Endothelial cell of umbilical vein (primary cell): ENCODE measurements around the gene ZNF438. TPM values are rescaled to one million over a fixed set of nuclear protein-coding genes. Genes with fewer than 3 reads are reported as not detected.

ENCODE experiments used
- BruUV-seq: library from RNA; stranded (reverse); fragments of 400-500 nt; replicated peaks from 2 replicates; lab custom pipeline; 2021; lab: Mats Ljungman, UMichigan
- CTCF ChIA-PET: fragments of 300-600, 350-600 bp; sonication (Branson Sonifier 250); formaldehyde crosslinking; loops from one replicate; lab custom pipeline; 2021; ENCODE audit warnings: antibody characterized with exemption, inconsistent platforms; lab: Charles Lee
- POLR2A ChIA-PET: fragments of 300-600, 350-600 bp; sonication (Branson Sonifier 250); formaldehyde crosslinking; loops from one replicate; lab custom pipeline; 2021; ENCODE audit warnings: antibody characterized with exemption, inconsistent platforms; lab: Charles Lee
- DNase-seq: peaks from one replicate; pipeline ENCODE4 v3.0.0-alpha.2; 2011; ENCODE audit warnings: low read depth, low spot score
- FAIRE-seq: peaks from 2 replicates; lab custom pipeline; 2011; peaks lifted over from hg19 to GRCh38; lab: Jason Lieb, UNC
- H2AFZ ChIP-seq: 2 replicates; pipeline ENCODE4 v1.6.0; 2012; ENCODE audit warnings: low read depth, low read length, control low read depth, inconsistent platforms
- H3K27ac ChIP-seq: 2 replicates; pipeline ENCODE4 v1.5.1; 2011; ENCODE audit warnings: low read depth, mild to moderate bottlenecking, control low read depth, low read length, moderate library complexity; ENCODE audit not compliant: insufficient read depth
- H3K27me3 ChIP-seq, 2 experiments: 2 replicates each; pipeline versions ENCODE4 v1.6.0 to v1.6.1; 2011; ENCODE audit warnings: low read length in 2 of 2, mixed read lengths in 1 of 2; ENCODE audit not compliant: control insufficient read depth in 2 of 2, insufficient read depth in 2 of 2
- H3K36me3 ChIP-seq, 2 experiments: 2 replicates in 1 of 2; 3 replicates in 1 of 2; pipeline ENCODE4 v1.5.1; 2011; ENCODE audit warnings: low read length in 2 of 2, mild to moderate bottlenecking in 1 of 2, moderate library complexity in 1 of 2; ENCODE audit not compliant: control insufficient read depth in 2 of 2, insufficient read depth in 2 of 2; ENCODE audit errors: extremely low read depth in 1 of 2
- H3K4me1 ChIP-seq: 3 replicates; pipeline ENCODE4 v1.5.1; 2011; ENCODE audit warnings: mild to moderate bottlenecking, low read length; ENCODE audit not compliant: control insufficient read depth, insufficient read depth; ENCODE audit errors: extremely low read depth
- H3K4me2 ChIP-seq: 2 replicates; pipeline ENCODE4 v1.6.1; 2011; ENCODE audit warnings: low read length, control low read depth, mixed read lengths; ENCODE audit not compliant: insufficient read depth
- H3K4me3 ChIP-seq, 3 experiments: fragments of 200-600 bp in 1 of 3; sonication (generic), shearing (Covaris generic) in 1 of 3; replicated peaks in 1 of 3; 2 replicates each; pipeline ENCODE4 v1.5.1; 2011 to 2016; ENCODE audit warnings: control low read depth in 3 of 3, low read length in 3 of 3, mild to moderate bottlenecking in 2 of 3, inconsistent platforms in 1 of 3, low read depth in 1 of 3, moderate library complexity in 1 of 3; ENCODE audit not compliant: insufficient read depth in 1 of 3
- H3K79me2 ChIP-seq: 2 replicates; pipeline ENCODE4 v1.6.0; 2012; ENCODE audit warnings: low read length, inconsistent platforms; ENCODE audit not compliant: control insufficient read depth, insufficient read depth
- H3K9ac ChIP-seq: replicated peaks from 2 replicates; pipeline ENCODE3; 2011; ENCODE audit warnings: low read length, control low read depth; ENCODE audit not compliant: insufficient read depth; ENCODE audit errors: extremely low read depth
- H3K9me1 ChIP-seq: replicated peaks from 3 replicates; pipeline ENCODE4 v1.6.0; 2011; ENCODE audit warnings: mild to moderate bottlenecking, low read length; ENCODE audit not compliant: control insufficient read depth, insufficient read depth; ENCODE audit errors: extremely low read depth
- H3K9me3 ChIP-seq: replicated peaks from 2 replicates; pipeline ENCODE4 v1.5.1; 2012; ENCODE audit warnings: low read length, inconsistent platforms; ENCODE audit not compliant: control insufficient read depth, insufficient read depth
- H4K20me1 ChIP-seq: replicated peaks from 2 replicates; pipeline ENCODE3; 2011; ENCODE audit warnings: mild to moderate bottlenecking, low read length; ENCODE audit not compliant: control insufficient read depth, insufficient read depth; ENCODE audit errors: extremely low read depth
- CTCF ChIP-seq, 2 donors: IDR thresholded peaks; 1 replicate in 1 of 2; 2 replicates in 1 of 2; pipeline ENCODE4 v1.5.1; 2011; ENCODE audit warnings: low read length in 2 of 2, mild to moderate bottlenecking in 2 of 2, moderate library complexity in 2 of 2, control low read depth in 1 of 2, inconsistent platforms in 1 of 2, low read depth in 1 of 2; ENCODE audit not compliant: insufficient read depth in 1 of 2; ENCODE audit errors: extremely low read depth in 1 of 2
- EZH2 ChIP-seq: IDR thresholded peaks from 2 replicates; pipeline ENCODE4 v1.6.1; 2012; ENCODE audit warnings: borderline replicate concordance, low read depth, mild to moderate bottlenecking, moderate library complexity, low read length, inconsistent platforms; ENCODE audit not compliant: severe bottlenecking
- FOS ChIP-seq: IDR thresholded peaks from 2 replicates; pipeline ENCODE4 v1.6.1; 2011; ENCODE audit warnings: mild to moderate bottlenecking, low read length, moderate library complexity, borderline replicate concordance; ENCODE audit not compliant: insufficient read depth
- GATA2 ChIP-seq: IDR thresholded peaks from 2 replicates; pipeline ENCODE4 v1.7.0; 2011; ENCODE audit warnings: low read depth, mild to moderate bottlenecking, moderate library complexity, mixed read lengths, low read length; ENCODE audit not compliant: insufficient read length, insufficient read depth
- JUN ChIP-seq: IDR thresholded peaks from 2 replicates; pipeline ENCODE4 v1.6.1; 2011; ENCODE audit warnings: borderline replicate concordance, low read depth; ENCODE audit not compliant: insufficient read length, insufficient read depth
- MAX ChIP-seq: IDR thresholded peaks from 2 replicates; pipeline ENCODE4 v1.6.1; 2011; ENCODE audit not compliant: insufficient read depth, insufficient read length
- MYC ChIP-seq: IDR thresholded peaks from one replicate; pipeline ENCODE4 v1.6.1; 2011; ENCODE audit warnings: mild to moderate bottlenecking, low read depth, low read length
- POLR2A ChIP-seq: IDR thresholded peaks from 2 replicates; pipeline ENCODE4 v1.6.1; 2012; ENCODE audit warnings: low read depth, mild to moderate bottlenecking, control low read depth, low read length
- POLR2AphosphoS5 ChIP-seq: IDR thresholded peaks from 2 replicates; pipeline ENCODE4 v1.6.1; 2012; ENCODE audit warnings: low read depth, mild to moderate bottlenecking, control low read depth, low read length, moderate library complexity; ENCODE audit not compliant: insufficient read depth
- dilution Hi-C: fragments of 300-500 bp; cut with MboI; formaldehyde crosslinking; loops from one replicate; pipeline ENCODE4 v1.15.0; 2019; ENCODE audit warnings: low sequenced_read_pairs; ENCODE audit not compliant: extremely low pct_ligation_motif_present
- intact Hi-C: fragments of 100-400 bp; cut with micrococcal nuclease; formaldehyde crosslinking; loops from one replicate; pipeline ENCODE4 v1.10.0; 2022
- polyA plus RNA-seq, 4 experiments: library from polyadenylated mRNA; depleted of rRNA in 3 of 4; stranded (reverse) in 3 of 4; unstranded in 1 of 4; fragments of >200 nt; gene quantifications; 2 replicates each; pipeline versions ENCODE4 v1.2.1 to v1.2.3, GENCODE V29; 2011 to 2012; ENCODE audit warnings: missing spikeins in 1 of 4
- total RNA-seq: library from RNA; stranded (reverse); gene quantifications from 2 replicates; pipeline ENCODE4 v1.2.3, GENCODE V29; 2021

The ZNF438 gene
- total and polyA plus RNA-seq, 2 donors (not counting 3 experiments of a cell fraction or from before 2014, with no cell fraction given): 7.2 to 15.1 TPM

GRCh38 chr10:31037749-31038148 lies 6.1 kb upstream of the ZNF438 start:
- Histone ChIP-seq H3K4me1 (peaks cover 16% of the 10 kb centered on the region), H3K4me3 (no peak overlapping the region), H3K36me3 (no peaks in the 10 kb centered on the region), H3K27me3 (no peaks in the 10 kb centered on the region), H2AFZ (no peak overlapping the region), H3K9ac (no peak overlapping the region), H4K20me1 (no peaks in the 10 kb centered on the region), H3K4me2 (no peak overlapping the region), H3K27ac (no peak overlapping the region), H3K9me1 (no peaks in the 10 kb centered on the region), H3K79me2 (no peaks in the 10 kb centered on the region), H3K9me3 (no peaks in the 10 kb centered on the region)
- CTCF ChIA-PET: no interaction called here
- FAIRE-seq (no peak), DNase-seq (no peak)
- POLR2A ChIA-PET: no interaction called here
- intact Hi-C loops: loop anchor here (10.0 kb wide), 1 partner anchor 767 kb away; no protein-coding TSS in a partner anchor
- TF ChIP-seq CTCF (IDR thresholded peaks at IDR 0.05; ENCODE audit: extremely low read depth in 1 of 2, insufficient read depth in 1 of 2, low read depth in 1 of 2, low read length in 2 of 2) (no peak), POLR2A (no peak), FOS (no peak), JUN (no peak), GATA2 (no peak), MYC (no peak), EZH2 (no peak), MAX (no peak), POLR2AphosphoS5 (no peak)
- BruUV-seq: no TSS peak
- dilution Hi-C loops: no loop called here
